Natural killer cell treated with Interleukin-12 subunit alpha and Interleukin-12 subunit beta and Interleukin-15 and Interleukin-18, amount 100 ng/mL, for 72 hours (primary cell): ENCODE measurements around the gene FARS2. TPM values are rescaled to one million over a fixed set of nuclear protein-coding genes. Genes with fewer than 3 reads are reported as not detected.
A peak's percentile ranks its signal among the peaks of the same experiment; 100 is the strongest.

Source experiments
- ATAC-seq, 2 donors: fragments of 150-1000 bp; cut with Tn5 transposase in 1 of 2; sonication (Bioruptor Pico), chemical (Tn5 transposase) in 1 of 2; 2 replicates each; pipeline ENCODE4 v1.10.0; 2021
- DNase-seq: peaks from one replicate; pipeline ENCODE4 v3.0.0; 2022; ENCODE audit warnings: low spot score
- H3K27ac Mint-ChIP-seq, 2 donors: 1 replicate in 1 of 2; 2 replicates in 1 of 2; pipeline ENCODE4 v1.8.0; 2022; ENCODE audit warnings: mixed read lengths in 2 of 2, mild to moderate bottlenecking in 1 of 2, moderate library complexity in 1 of 2
- H3K27me3 Mint-ChIP-seq, 2 donors: 1 replicate in 1 of 2; 2 replicates in 1 of 2; pipeline ENCODE4 v1.8.0; 2022; ENCODE audit warnings: mixed read lengths in 2 of 2
- H3K36me3 Mint-ChIP-seq: one replicate; pipeline ENCODE4 v1.8.0; 2022; ENCODE audit warnings: mixed read lengths
- H3K4me1 Mint-ChIP-seq, 2 donors: 1 replicate in 1 of 2; 2 replicates in 1 of 2; pipeline ENCODE4 v1.8.0; 2022; ENCODE audit warnings: low read depth in 2 of 2, mixed read lengths in 2 of 2, mild to moderate bottlenecking in 1 of 2
- H3K4me3 Mint-ChIP-seq: one replicate; pipeline ENCODE4 v1.8.0; 2022; ENCODE audit warnings: mixed read lengths
- H3K9me3 Mint-ChIP-seq: 2 replicates; pipeline ENCODE4 v1.8.0; 2022; ENCODE audit warnings: mixed read lengths
- total RNA-seq, 2 donors: library from RNA; stranded (reverse); gene quantifications; one replicate each; pipeline ENCODE4 v1.2.3, GENCODE V29; 2022

Gene FARS2
- total RNA-seq, 2 donors from 2014 or later: 20.4 to 41.7 TPM

- no peaks in the 10 kb centered on the region for H3K36me3 Mint-ChIP-seq
- ATAC-seq (no peak), DNase-seq (no peak)
- no peak overlapping the region for H3K4me3 Mint-ChIP-seq
- H3K4me1 Mint-ChIP-seq: peaks cover 51 to 54% of the 10 kb centered on the region in 2 donors
- no peak overlapping the region for H3K27ac Mint-ChIP-seq
- no peaks in the 10 kb centered on the region for H3K9me3 Mint-ChIP-seq
- H3K27me3 Mint-ChIP-seq: no peaks in the 10 kb centered on the region
Measured at GRCh38 chr6:5520796-5521195, 259.5 kb downstream of the FARS2 start.

- H3K27ac Mint-ChIP-seq: peak overlapping the region in 1 of 2 donors; percentile 19
Measured at GRCh38 chr6:5521322-5521721, 260.0 kb downstream of the FARS2 start.

DNA sequence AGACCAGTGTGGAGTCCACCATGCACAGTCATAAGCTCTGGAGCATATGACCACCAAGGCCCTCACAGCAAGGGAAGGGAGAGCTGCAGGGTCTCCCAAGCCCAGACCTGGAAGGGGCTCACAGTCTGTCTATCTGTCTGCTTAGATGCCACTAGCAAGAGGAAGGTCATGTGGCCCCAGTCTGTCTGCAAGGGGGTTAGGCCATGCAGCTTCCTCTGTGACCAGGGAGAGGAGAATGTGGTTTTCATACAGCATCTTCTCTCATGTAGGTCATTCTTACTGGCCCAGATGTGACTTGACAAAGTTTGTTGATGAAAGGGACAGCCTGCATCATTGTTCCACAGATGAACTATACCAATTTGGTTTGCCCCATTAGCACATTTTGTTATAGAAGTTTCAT lies 260.8 kb downstream of the FARS2 start:
- Mint-ChIP-seq H3K27ac (peak overlapping the region in 1 of 2 donors; percentile 19), H3K4me1 (peaks cover 40% of the 10 kb centered on the region in 2 donors), H3K9me3 (no peaks in the 10 kb centered on the region), H3K4me3 (no peak overlapping the region), H3K27me3 (no peaks in the 10 kb centered on the region), H3K36me3 (no peaks in the 10 kb centered on the region)
- DNase-seq: no peak
- ATAC-seq: peak; percentile 51 to 54

More at GRCh38 chr6:5521322-5521721, 260.0 kb downstream of the FARS2 start:
- Mint-ChIP-seq H3K4me3 (no peak overlapping the region), H3K36me3 (no peaks in the 10 kb centered on the region), H3K27me3 (no peaks in the 10 kb centered on the region), H3K4me1 (peaks cover 46 to 48% of the 10 kb centered on the region in 2 donors), H3K9me3 (no peaks in the 10 kb centered on the region)
- no peak for ATAC-seq
- no peak for DNase-seq

DNA sequence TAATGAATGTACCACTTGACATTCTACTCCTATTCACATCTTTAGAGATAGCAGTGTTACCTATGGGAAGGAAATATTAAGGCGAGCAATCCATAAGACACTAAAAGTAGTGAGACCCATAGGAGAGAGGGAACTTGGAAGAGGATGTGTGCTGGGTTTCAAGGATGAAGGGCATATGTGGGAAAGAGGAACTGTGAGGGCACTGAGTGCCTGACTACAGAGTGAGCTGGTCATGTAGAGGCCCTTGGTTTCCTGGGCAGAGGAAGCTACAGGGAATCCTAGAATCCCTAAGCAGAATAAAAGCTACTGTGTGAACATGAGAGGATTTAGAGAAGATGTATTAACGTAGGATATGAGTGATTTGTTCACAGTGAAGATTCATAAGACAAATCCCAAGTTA lies 262.8 kb downstream of the FARS2 start:
- H3K27me3 Mint-ChIP-seq: no peaks in the 10 kb centered on the region
- H3K4me1 Mint-ChIP-seq: peaks cover 30 to 33% of the 10 kb centered on the region in 2 donors
- no peak overlapping the region for H3K27ac Mint-ChIP-seq
- H3K36me3 Mint-ChIP-seq: no peaks in the 10 kb centered on the region
- DNase-seq (no peak), ATAC-seq (no peak)
- H3K9me3 Mint-ChIP-seq: no peaks in the 10 kb centered on the region
- H3K4me3 Mint-ChIP-seq: no peak overlapping the region

DNA sequence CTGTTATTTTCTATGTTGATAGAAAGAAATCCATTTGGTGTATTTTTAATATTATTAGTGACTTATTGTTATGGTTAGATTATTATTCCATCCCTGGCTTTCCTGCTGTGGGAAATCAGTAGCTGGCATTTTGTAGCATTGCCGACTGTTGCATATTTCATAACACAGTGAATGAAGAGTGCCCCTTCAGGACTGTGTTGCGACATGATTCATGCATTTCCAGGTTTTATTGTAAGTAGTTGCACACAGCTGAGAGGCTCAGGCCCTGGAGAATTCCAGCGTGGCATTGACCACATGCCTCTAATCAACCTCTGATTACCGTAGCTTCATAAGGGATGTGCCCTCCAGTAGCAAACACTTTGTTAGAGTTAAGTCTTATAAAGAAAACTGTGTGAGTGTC lies 263.9 kb downstream of the FARS2 start:
- Mint-ChIP-seq H3K4me1 (peaks cover 26 to 28% of the 10 kb centered on the region in 2 donors), H3K27me3 (no peaks in the 10 kb centered on the region), H3K27ac (no peak overlapping the region), H3K36me3 (no peaks in the 10 kb centered on the region), H3K9me3 (no peaks in the 10 kb centered on the region), H3K4me3 (no peak overlapping the region)
- DNase-seq: no peak
- ATAC-seq: no peak

DNA sequence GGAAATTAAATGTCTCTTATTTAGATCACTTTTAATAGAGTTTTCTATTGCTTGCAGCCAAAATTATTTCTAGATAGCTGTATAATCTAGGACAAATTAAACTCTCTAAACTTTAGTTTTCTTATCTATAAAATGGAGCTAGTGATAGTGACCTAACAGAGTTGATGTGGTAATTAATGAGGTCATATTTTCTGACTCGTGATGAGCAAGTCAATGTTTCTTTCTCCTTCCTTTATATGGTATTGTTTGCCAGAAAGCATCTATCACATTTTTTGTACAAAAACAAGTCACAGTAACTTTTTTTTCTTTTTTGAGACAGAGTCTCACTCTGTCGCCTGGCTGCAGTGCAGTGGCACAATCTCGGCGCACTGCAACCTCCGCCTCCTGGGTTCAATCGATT lies 267.7 kb downstream of the FARS2 start:
- DNase-seq (no peak), ATAC-seq (no peak)
- Mint-ChIP-seq H3K36me3 (no peaks in the 10 kb centered on the region), H3K9me3 (no peaks in the 10 kb centered on the region), H3K4me1 (peaks cover 7 to 14% of the 10 kb centered on the region in 2 donors), H3K27ac (no peak overlapping the region), H3K27me3 (no peaks in the 10 kb centered on the region), H3K4me3 (no peak overlapping the region)

DNA sequence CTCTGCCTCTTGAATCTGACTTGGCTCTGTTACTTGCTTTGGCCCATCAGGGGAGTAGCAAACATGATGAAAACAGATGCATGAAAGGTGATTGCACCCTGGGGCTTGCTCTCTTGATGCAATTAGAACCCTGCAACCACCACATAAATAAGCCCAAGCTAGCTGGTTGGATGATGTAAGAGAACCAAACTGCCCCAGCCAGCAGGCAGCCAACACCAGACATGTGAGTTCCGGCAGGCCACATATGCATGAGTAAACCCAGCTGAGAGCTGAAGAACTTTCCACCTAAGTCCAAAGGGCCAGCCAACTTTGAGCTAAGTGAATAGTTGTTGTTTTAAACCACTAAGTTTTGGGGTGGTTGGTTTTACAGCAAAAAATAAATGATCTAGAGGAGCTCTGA lies 268.4 kb downstream of the FARS2 start:
- H3K4me1 Mint-ChIP-seq: peaks cover 11 to 17% of the 10 kb centered on the region in 2 donors
- no peak overlapping the region for H3K4me3 Mint-ChIP-seq
- no peak for DNase-seq
- H3K9me3 Mint-ChIP-seq: no peaks in the 10 kb centered on the region
- H3K36me3 Mint-ChIP-seq: no peaks in the 10 kb centered on the region
- H3K27me3 Mint-ChIP-seq: no peaks in the 10 kb centered on the region
- H3K27ac Mint-ChIP-seq: no peak overlapping the region
- ATAC-seq: no peak

- Mint-ChIP-seq H3K36me3 (no peaks in the 10 kb centered on the region), H3K9me3 (no peaks in the 10 kb centered on the region), H3K27ac (no peak overlapping the region), H3K27me3 (no peaks in the 10 kb centered on the region), H3K4me1 (peaks cover 15 to 26% of the 10 kb centered on the region in 2 donors), H3K4me3 (no peak overlapping the region)
- DNase-seq: no peak
- no peak for ATAC-seq
Measured at GRCh38 chr6:5531161-5531560, 269.8 kb downstream of the FARS2 start.

DNA sequence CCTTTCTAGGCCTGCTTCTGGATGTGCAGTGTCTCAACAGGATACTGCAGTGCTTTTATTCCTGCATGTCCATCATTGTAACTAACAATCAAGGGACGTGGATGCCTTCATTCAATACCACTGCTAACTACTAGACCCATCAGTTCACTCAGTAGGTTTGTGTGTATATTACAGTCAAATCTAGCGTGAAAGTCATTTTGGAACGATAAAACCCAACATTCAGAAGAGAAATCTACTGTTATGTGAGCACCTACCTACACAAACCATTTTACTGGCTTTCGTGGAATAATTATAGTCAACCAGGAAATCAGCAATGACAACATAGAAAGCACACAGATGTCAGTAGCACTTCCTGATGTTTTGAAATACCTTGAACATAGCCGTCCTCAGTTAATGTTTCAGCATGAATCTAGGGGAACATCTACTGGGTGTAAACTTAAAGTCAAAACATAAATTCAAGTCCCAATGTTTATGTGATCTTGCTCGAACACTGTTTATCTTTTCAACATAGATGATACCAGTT lies 270.6 kb downstream of the FARS2 start:
- Mint-ChIP-seq H3K4me3 (no peak overlapping the region), H3K27me3 (no peaks in the 10 kb centered on the region), H3K36me3 (no peaks in the 10 kb centered on the region), H3K9me3 (no peaks in the 10 kb centered on the region), H3K27ac (no peak overlapping the region), H3K4me1 (peaks cover 16 to 26% of the 10 kb centered on the region in 2 donors)
- no peak for DNase-seq
- no peak for ATAC-seq

DNA sequence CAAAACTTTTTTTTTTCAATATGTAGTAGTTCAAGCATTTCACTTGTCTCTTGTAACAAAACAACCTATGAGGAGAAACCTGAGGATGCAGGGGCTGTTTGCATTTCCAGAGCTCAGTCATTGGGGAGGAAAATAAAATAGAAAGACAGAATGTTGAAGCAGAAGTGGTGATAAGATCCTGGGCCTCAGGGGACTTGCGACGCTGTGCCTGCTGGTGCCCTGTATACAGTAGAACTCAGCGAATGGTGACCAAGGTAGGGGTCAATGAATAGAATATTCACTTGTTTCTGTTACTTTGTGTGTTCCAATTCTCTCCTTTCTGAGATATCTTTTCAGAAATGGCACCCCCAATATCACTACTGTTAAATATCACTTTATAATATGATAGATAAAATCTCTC lies 271.6 kb downstream of the FARS2 start:
- Mint-ChIP-seq H3K4me3 (no peak overlapping the region), H3K4me1 (peaks cover 22 to 26% of the 10 kb centered on the region in 2 donors), H3K9me3 (no peaks in the 10 kb centered on the region), H3K36me3 (no peaks in the 10 kb centered on the region), H3K27ac (no peak overlapping the region), H3K27me3 (no peaks in the 10 kb centered on the region)
- ATAC-seq (no peak), DNase-seq (no peak)

- H3K4me1 Mint-ChIP-seq: peaks cover 20 to 22% of the 10 kb centered on the region in 2 donors
- no peaks in the 10 kb centered on the region for H3K36me3 Mint-ChIP-seq
- ATAC-seq (no peak), DNase-seq (no peak)
- H3K4me3 Mint-ChIP-seq: no peak overlapping the region
- no peaks in the 10 kb centered on the region for H3K27me3 Mint-ChIP-seq
- H3K9me3 Mint-ChIP-seq: no peaks in the 10 kb centered on the region
- H3K27ac Mint-ChIP-seq: no peak overlapping the region
Measured at GRCh38 chr6:5534643-5535042, 273.3 kb downstream of the FARS2 start.

DNA sequence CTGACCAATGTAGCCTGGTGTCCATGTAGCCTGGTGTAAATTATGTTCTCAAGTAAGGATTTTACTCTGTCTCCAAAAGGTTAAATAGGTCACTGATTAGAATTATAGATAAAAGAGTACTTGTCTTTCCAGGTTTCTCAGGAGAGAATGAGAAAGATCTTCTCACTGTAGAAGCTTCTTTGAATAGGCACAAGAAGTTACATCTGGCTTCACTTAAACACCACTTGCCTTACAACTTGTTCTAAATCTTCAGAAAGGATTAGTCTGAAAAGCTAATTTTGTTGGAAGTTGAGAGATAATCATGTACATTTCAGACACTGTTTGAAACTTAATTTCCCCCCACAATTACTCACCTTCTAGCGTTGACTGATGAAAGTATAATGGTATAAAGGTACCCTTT lies 275.3 kb downstream of the FARS2 start:
- no peaks in the 10 kb centered on the region for H3K27me3 Mint-ChIP-seq
- no peak for DNase-seq
- H3K27ac Mint-ChIP-seq: no peak overlapping the region
- H3K9me3 Mint-ChIP-seq: no peaks in the 10 kb centered on the region
- no peaks in the 10 kb centered on the region for H3K36me3 Mint-ChIP-seq
- H3K4me1 Mint-ChIP-seq: peaks cover 26 to 29% of the 10 kb centered on the region in 2 donors
- no peak for ATAC-seq
- no peak overlapping the region for H3K4me3 Mint-ChIP-seq

DNA sequence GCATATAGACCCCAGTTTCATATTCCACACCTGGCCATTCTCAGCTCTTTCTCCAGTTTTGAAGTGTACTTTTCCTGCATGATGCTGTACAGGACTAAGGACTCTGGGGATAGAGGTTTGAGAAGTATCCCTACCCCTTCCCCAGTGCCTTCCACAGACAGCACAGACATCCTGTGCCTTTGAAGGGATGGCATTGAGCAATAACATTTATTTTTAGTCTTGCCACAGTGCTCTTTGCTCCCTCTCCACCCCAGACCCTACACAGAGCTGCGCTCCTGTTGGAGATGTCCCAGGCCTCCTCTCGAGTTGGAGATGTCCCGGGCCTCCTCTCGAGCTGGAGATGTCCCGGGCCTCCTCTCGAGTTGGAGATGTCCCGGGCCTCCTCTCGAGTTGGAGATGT lies 275.8 kb downstream of the FARS2 start:
- Mint-ChIP-seq H3K36me3 (no peaks in the 10 kb centered on the region), H3K4me3 (no peak overlapping the region), H3K9me3 (peaks cover 2% of the 10 kb centered on the region), H3K27ac (no peak overlapping the region), H3K4me1 (peaks cover 28 to 31% of the 10 kb centered on the region in 2 donors), H3K27me3 (no peaks in the 10 kb centered on the region)
- no peak for ATAC-seq
- no peak for DNase-seq

GRCh38 chr6:5537967-5538366 lies 276.7 kb downstream of the FARS2 start:
- H3K9me3 Mint-ChIP-seq: peaks cover 4% of the 10 kb centered on the region
- H3K36me3 Mint-ChIP-seq: no peaks in the 10 kb centered on the region
- no peak for ATAC-seq
- H3K4me1 Mint-ChIP-seq: peaks cover 31 to 34% of the 10 kb centered on the region in 2 donors
- no peaks in the 10 kb centered on the region for H3K27me3 Mint-ChIP-seq
- H3K27ac Mint-ChIP-seq: no peak overlapping the region
- no peak overlapping the region for H3K4me3 Mint-ChIP-seq
- DNase-seq: no peak

- Mint-ChIP-seq H3K4me3 (no peak overlapping the region), H3K4me1 (peaks cover 21 to 27% of the 10 kb centered on the region in 2 donors), H3K27ac (no peak overlapping the region), H3K36me3 (no peaks in the 10 kb centered on the region), H3K9me3 (peaks cover 4% of the 10 kb centered on the region), H3K27me3 (no peaks in the 10 kb centered on the region)
- ATAC-seq (no peak), DNase-seq (no peak)
Measured at GRCh38 chr6:5540370-5540769, 279.1 kb downstream of the FARS2 start.
